Right lobe of liver (tissue), 6 donors: Measurements from ENCODE around the gene AXDND1. TPM values are rescaled to one million over a fixed set of nuclear protein-coding genes. Genes with fewer than 3 reads are reported as not detected.
A peak's percentile ranks its signal among the peaks of the same experiment; 100 is the strongest.
"Not testable (repeated sequence)": the region's sequence is repeated elsewhere in the genome, so short reads cannot be mapped to it uniquely, and the experiment has no call there.

Source experiments
- ATAC-seq, 4 donors: fragments of 200-7000 bp; cut with Tn5 transposase; one replicate each; pipeline ENCODE4 v1.9.1; 2020; ENCODE audit warnings: mild to moderate bottlenecking in 4 of 4, moderate library complexity in 4 of 4
- DNase-seq, 3 donors: peaks; one replicate each; pipeline ENCODE4 v3.0.0-alpha.2; 2020
- H3K27ac ChIP-seq, 3 donors: fragments of 200-600 bp; one replicate each; pipeline ENCODE4 v1.8.0; 2022
- H3K27me3 ChIP-seq, 2 donors: fragments of 200-600 bp; one replicate each; pipeline ENCODE4 v1.8.0; 2022
- H3K36me3 ChIP-seq, 4 donors: fragments of 200-600 bp; sonication (generic) in 1 of 4; one replicate each; pipeline versions ENCODE4 v1.5.1 to v1.8.0; 2017 to 2022; ENCODE audit warnings: control low read depth in 1 of 4
- H3K4me1 ChIP-seq, 4 donors: fragments of 200-600 bp; sonication (generic) in 1 of 4; one replicate each; pipeline versions ENCODE4 v1.5.1 to v1.8.0; 2017 to 2022; ENCODE audit warnings: control low read depth in 1 of 4
- H3K4me3 ChIP-seq, 3 donors: fragments of 200-600 bp; one replicate each; pipeline ENCODE4 v1.8.0; 2022
- H3K9me3 ChIP-seq, 4 donors: fragments of 200-600 bp; sonication (generic) in 1 of 4; one replicate each; pipeline versions ENCODE4 v1.5.1 to v1.8.0; 2017 to 2022; ENCODE audit warnings: control low read depth in 1 of 4
- CTCF ChIP-seq, 4 donors: fragments of 200-600 bp in 3 of 4; fragments of 450-650 bp in 1 of 4; IDR thresholded peaks; one replicate each; pipeline versions ENCODE4 v1.5.1 to v1.8.0; 2016 to 2022; ENCODE audit warnings: antibody characterized with exemption in 4 of 4, mild to moderate bottlenecking in 2 of 4
- POLR2A ChIP-seq: fragments of 450-650 bp; IDR thresholded peaks from one replicate; pipeline ENCODE4 v1.6.1; 2017; ENCODE audit warnings: antibody characterized with exemption, mild to moderate bottlenecking
- WGBS: methylation state at CpG from one replicate; pipeline ENCODE4 v1.1.6; 2018; ENCODE audit warnings: low coverage, low lambda C conversion rate; ENCODE audit not compliant: insufficient coverage; ENCODE audit errors: missing lambda C conversion rate; 5-methylcytosine and 5-hydroxymethylcytosine counted together
- intact Hi-C, 2 donors: fragments of 100-400 bp; cut with DNase I; formaldehyde crosslinking; loops; one replicate each; pipeline versions ENCODE4 v1.11.2 to v1.14.1; 2022
- total RNA-seq, 6 experiments: library from RNA; depleted of rRNA in 2 of 6; stranded (reverse); fragments of >200 nt in 2 of 6; fragmentation: NEBNext Ultra II Directional in 3 of 6; extraction: Animal tissue kit (Norgen Biotek cat#: 25700) in 3 of 6; gene quantifications; one replicate each; pipeline versions ENCODE4 v1.1.0 to v1.2.4, GENCODE V29; 2016 to 2023
- donor health status: DM: no; HTN: yes; CAD: no.
- donor health status: DM: no; HTN: no; CAD: no.
- donor health status: DM: no; HTN: no; CAD: no.
- donor health status: DM: no; HTN: yes; CAD: no.
- donor health status: DM: no; HTN: yes; CAD: no.

The AXDND1 gene
- total RNA-seq, 6 experiments from 2014 or later, result 0.09 TPM; not detected in 5

GRCh38 chr1:179437171-179437570, 71.4 kb downstream of the AXDND1 start:
- Histone ChIP-seq H3K4me1 (no peaks in the 10 kb centered on the region), H3K9me3 (no peaks in the 10 kb centered on the region), H3K27me3 (no peaks in the 10 kb centered on the region), H3K36me3 (no peaks in the 10 kb centered on the region), H3K4me3 (no peak overlapping the region), H3K27ac (no peak overlapping the region)
- WGBS, result 81% methylated on average over 5 of the region's 7 CpGs
- ATAC-seq, result no peak
- intact Hi-C loops, result no loop called here
- no peak for DNase-seq
- TF ChIP-seq CTCF (IDR thresholded peaks at IDR 0.05) (no peak), POLR2A (no peak)

- ATAC-seq, H3K36me3 ChIP-seq: not testable (repeated sequence)
- 75% methylated on average over 4 of the region's 9 CpGs for WGBS
These were observed 73.9 kb downstream of the AXDND1 start for GRCh38 chr1:179439646-179440045.

DNA sequence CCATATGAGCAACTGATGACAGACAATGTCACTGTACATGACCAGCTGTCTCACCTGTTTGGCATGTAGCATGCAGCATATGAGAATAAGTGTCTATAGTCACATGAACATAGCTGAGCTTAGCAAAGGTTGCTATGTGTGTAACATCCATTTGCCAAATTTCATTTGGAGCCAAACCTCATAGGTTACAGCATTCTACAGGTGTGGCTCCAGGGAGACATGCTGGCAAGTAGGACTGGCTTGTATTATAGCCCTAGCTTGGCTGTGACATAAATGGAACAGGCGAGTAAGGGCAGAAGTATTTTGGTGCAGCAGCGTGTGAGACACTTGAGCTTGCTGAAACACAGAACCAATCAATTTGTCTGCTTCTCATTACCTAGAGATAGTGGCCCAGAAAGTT, 74.5 kb downstream of the AXDND1 start:
- DNase-seq, intact Hi-C loops, H3K9me3 ChIP-seq, H3K4me3 ChIP-seq, ATAC-seq, H3K27me3 ChIP-seq, H3K4me1 ChIP-seq, H3K36me3 ChIP-seq, H3K27ac ChIP-seq: not testable (repeated sequence)
- 41% methylated on average over 2 of the region's 2 CpGs for WGBS

More at GRCh38 chr1:179439646-179440045, 73.9 kb downstream of the AXDND1 start:
- H3K4me1 ChIP-seq, H3K4me3 ChIP-seq, H3K27ac ChIP-seq, H3K9me3 ChIP-seq, H3K27me3 ChIP-seq, intact Hi-C loops, DNase-seq: not testable (repeated sequence)

GRCh38 chr1:179440971-179441370, 75.2 kb downstream of the AXDND1 start:
- ATAC-seq (peak in 3 of 4 donors; percentile 33 to 71 (median 51)), DNase-seq (peak in 1 of 3 donors; percentile 19)
- Histone ChIP-seq H3K9me3 (no peaks in the 10 kb centered on the region), H3K4me1 (no peaks in the 10 kb centered on the region), H3K36me3 (no peaks in the 10 kb centered on the region), H3K27ac (no peak overlapping the region), H3K27me3 (no peaks in the 10 kb centered on the region), H3K4me3 (no peak overlapping the region)
- no peak for TF ChIP-seq POLR2A
- WGBS, result 43% methylated on average over 6 of the region's 7 CpGs
- intact Hi-C loops, result no loop called here

- intact Hi-C loops, result no loop called here
- H3K27me3 ChIP-seq, result no peaks in the 10 kb centered on the region
- no peak overlapping the region for H3K4me3 ChIP-seq
- 85% methylated on average over 6 of the region's 6 CpGs for WGBS
- TF ChIP-seq POLR2A (no peak), CTCF (IDR thresholded peaks at IDR 0.05) (no peak)
- H3K9me3 ChIP-seq, result no peaks in the 10 kb centered on the region
- no peaks in the 10 kb centered on the region for H3K4me1 ChIP-seq
- H3K27ac ChIP-seq, result no peak overlapping the region
- no peaks in the 10 kb centered on the region for H3K36me3 ChIP-seq
- DNase-seq, result no peak
- no peak for ATAC-seq
These were observed 75.7 kb downstream of the AXDND1 start for GRCh38 chr1:179441501-179441900.

- H3K27me3 ChIP-seq, H3K4me3 ChIP-seq, ATAC-seq, H3K27ac ChIP-seq, H3K9me3 ChIP-seq, intact Hi-C loops, DNase-seq, H3K36me3 ChIP-seq, H3K4me1 ChIP-seq: not testable (repeated sequence)
- WGBS, result 75% methylated on average over 7 of the region's 10 CpGs
These were observed 77.1 kb downstream of the AXDND1 start for GRCh38 chr1:179442846-179443245.

DNA sequence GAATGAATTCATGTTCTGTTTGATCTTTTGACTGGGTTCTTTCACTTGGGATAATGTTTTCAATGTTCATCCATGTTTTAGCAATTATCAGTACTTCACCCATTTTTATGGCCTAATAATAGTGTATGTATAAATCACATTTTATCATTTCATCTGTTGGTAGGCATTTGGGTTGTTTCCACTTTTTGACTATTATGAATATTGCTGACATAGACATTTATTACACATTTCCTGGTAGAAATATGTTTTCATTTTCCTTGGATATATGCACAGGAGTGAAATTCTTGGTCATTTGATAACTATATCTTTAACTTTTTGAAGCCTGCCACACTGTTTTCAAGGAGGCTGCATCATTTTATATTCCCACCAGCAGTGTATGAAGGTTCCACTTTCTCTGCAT, 79.8 kb downstream of the AXDND1 start:
- intact Hi-C loops, result no loop called here

More for the DNA sequence above, 79.8 kb downstream of the AXDND1 start:
- Histone ChIP-seq H3K27ac (no peak overlapping the region), H3K27me3 (no peaks in the 10 kb centered on the region), H3K9me3 (no peaks in the 10 kb centered on the region), H3K36me3 (no peaks in the 10 kb centered on the region), H3K4me1 (no peaks in the 10 kb centered on the region), H3K4me3 (no peak overlapping the region)
- DNase-seq (no peak), ATAC-seq (no peak)
- TF ChIP-seq CTCF (IDR thresholded peaks at IDR 0.05) (no peak), POLR2A (no peak)
